GM15510 (cell line): ENCODE results near the gene GSTT2.

Experiments used
- POLR2A ChIP-seq: IDR thresholded peaks from 3 replicates; pipeline ENCODE4 v1.6.1; 2011; ENCODE audit warnings: borderline replicate concordance; ENCODE audit not compliant: insufficient read length; ENCODE audit errors: extremely low read depth

Gene GSTT2

DNA sequence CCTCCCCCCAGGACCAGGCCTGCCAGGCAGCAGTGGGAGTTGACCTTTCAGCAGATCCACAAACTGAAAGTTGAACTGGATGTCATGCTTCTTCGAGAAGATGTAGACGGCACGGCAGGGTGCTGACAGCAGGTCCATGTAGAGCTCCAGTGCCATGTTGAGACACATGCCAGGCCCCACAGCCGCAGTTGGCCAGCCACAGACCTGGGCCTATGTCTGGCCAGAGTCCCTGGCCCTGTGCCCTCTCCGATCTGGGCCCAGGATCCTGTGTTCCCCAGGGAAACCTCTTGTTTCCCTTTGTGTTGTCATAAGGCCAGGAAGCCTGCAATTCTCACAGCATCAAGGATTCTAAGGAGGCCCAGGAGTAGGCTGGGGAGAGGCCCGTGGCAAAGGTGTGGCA lies 25.3 kb downstream of the GSTT2 start, which contains the start of gene GSTT4:
TSS of gene GSTT4 (minus strand) at position 253 of the 400 bp plus-strand sequence. CDS start at position 156, 97 bp downstream.
- no peak for TF ChIP-seq POLR2A

DNA sequence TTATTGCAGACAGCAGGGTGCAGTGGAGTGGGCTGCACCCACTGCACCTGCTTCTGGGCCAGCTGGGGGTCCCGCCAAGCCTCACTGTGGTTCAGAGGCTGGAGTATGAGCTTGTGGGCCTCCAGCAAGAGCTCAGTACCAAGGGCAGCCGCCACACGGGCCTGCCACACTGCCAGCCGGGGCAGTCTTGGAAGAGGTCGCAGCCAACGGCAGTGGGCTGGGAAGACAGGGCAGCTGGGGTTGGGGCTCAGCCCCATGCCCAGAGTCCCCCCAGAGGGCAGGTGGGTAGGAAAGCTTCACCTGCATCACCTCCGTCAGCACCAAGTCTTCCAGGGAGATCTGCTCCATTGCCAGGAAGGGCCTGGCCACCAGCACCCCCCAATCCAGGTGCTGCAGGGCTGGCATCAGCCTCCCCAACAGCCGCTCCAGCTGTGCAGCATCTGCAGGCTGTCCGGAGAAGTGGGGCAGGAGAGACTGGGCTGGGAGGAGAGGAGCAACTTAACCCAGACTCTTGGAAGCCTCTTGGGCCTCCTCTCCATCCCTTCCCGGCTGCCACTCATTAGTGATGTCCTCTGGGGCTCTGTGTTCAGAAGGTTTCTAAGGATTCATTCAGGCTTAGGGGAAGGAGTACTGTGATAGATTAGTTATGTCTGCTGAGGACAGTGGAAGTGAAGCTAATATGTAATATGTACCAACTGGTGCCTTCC lies 26.4 kb downstream of the GSTT2 start:
- no peak for TF ChIP-seq POLR2A

DNA sequence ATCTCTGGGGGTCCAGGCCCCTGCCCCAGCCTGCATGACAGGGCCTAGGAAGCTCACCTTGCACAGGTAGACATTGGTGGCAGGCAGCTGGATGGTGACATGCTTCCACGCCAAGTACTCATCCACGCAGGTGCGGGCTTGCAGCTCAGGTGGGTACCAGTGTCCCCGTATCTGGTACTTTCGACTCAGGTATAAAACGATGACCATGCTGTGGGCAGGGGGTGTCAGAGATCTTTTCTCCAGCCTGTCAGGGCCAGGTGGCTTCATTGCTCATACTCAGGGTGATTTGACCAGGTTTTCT lies 26.9 kb downstream of the GSTT2 start:
- TF ChIP-seq POLR2A: no peak

DNA sequence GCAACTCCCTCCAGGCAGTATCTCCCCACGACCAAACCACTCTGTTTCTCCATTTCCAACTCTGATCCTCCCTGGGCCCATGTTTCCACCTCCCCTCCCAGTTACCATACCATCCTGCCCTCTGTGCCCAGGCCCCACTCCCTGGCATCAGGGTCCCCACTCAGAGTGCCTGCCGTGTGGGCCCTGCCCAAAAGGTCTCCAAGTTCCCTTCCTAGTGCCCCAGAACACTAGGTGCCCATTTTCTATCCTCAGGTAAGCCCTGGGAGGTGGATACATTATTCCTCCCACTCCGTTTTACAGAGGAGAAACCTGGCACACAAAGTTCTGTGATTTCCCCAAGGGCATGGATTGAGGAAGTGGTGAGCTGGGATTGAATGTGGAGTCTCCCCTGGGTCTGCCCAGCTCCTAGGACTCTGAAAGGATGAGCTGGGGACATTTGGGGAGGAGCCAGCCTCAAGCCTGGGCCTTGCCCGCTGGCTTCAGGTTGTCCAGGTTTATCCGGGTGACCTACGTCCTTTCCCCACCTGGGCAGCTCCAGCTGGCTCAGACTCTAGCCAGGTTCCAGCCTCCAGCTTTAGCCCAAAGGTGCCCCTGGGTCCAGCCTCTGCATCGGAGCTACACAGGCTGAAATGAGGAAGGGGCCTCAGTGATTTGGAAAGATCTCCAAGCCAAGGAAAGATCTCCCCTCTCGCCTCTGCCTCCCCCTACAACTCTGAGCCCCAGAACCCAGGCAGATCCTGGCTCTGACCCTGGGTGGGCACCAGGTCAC lies 27.5 kb downstream of the GSTT2 start:
- TF ChIP-seq POLR2A: no peak

DNA sequence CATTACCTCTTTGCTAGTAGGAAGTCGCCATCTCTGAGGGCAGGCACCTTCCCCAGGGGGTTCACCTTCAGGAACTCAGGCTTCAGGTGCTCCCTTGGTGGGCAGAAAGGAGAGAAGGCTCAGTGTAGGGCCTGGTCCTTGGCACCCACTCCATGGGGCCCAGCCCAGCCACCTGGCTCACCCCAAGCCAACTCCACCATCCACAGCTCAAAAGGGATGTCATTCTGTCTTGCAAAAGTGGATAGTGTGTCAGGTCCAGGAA lies 28.0 kb downstream of the GSTT2 start:
- no peak for TF ChIP-seq POLR2A

DNA sequence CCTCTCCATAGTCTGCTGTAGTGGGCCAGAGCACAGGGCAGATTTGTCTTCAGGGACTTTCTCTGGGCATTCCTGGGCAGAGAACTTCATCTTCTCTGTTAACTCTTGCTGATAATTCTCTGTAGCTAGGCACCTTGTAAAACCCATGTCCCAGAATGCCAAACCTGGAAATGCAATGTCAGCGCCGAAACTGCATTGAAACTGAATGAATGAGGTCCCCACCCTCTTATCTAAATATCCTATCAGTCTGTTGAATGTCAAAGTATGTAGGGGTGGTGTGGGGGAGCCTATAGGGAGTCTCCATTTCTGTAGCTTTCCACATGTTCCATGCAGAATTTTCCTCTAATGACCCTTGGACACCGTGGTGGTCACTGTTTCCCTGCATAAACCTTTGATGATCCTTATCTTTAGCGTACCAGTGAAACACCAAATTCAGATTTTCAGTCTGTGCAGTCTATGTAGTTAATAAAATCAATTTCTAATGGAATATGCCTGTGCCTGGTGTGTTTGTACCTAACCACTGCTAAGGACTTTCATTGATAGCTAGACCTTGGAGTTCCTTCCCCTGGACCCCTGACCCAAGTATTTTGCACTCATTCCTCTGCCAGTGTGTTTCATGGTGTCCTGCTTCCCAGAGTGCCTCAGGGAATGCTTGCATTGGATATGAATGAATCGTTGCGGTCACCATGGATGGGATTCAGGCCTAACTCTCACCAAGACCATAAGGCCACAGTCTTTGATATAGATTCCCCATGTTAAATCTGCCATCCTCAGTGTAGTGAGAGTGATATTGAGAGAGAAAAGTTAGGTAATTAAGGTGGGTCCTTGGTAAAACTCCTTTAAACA lies 28.7 kb downstream of the GSTT2 start:
- TF ChIP-seq POLR2A: no peak

DNA sequence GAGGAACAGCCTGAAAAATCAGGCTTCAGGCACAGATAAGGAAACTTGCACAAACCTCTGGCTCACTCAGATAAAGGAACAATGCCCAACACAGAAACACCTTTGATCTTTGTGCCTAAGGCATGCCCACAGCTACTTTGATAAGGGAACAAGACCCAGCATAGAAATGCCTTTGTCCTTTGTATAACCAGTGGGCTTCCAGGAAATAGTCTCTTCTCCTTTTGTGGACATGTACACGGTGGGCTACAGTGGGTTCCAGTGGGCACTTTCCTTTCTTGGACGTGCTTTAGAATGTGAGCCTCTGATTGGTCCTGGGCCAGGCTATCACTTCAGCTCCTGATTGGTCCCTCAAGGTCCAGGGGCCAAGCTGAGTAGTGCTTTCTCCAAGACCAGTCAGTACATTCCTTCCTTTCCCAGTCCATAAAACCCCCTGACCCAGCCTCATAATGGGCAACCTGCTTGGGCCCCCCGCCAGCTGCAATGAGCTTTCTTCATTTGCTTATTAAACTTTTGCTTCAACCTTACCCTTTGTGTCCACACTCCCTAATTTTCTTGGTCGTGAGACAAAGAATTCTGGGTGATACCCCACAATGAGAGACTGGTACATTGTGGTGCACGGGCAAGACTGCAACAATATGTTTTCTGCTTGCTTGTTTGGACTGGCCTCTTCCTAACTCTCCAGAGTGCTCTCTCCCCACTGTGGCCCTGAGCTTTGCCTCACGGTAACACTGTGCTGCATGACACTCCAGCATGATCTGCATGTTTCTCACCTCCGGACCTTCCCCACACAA lies 29.5 kb downstream of the GSTT2 start:
- TF ChIP-seq POLR2A: no peak

DNA sequence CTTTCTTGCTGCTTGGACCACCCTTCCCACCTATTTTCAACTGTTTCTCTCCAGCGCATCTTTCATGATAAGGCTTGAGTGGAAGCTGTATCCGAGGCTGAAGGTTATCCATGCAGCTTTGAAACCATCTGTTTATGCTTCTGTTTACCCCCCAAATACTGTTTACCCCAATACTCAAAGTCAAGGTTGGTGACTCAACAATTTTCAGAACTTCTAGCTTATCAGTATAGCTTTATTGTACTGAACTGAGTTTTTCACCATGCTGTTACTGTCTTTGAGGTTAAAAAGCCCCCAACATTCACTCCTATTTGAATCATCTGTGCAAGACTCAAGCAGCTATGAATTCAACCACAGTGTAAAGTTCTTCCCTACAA lies 30.1 kb downstream of the GSTT2 start:
- no peak for TF ChIP-seq POLR2A

DNA sequence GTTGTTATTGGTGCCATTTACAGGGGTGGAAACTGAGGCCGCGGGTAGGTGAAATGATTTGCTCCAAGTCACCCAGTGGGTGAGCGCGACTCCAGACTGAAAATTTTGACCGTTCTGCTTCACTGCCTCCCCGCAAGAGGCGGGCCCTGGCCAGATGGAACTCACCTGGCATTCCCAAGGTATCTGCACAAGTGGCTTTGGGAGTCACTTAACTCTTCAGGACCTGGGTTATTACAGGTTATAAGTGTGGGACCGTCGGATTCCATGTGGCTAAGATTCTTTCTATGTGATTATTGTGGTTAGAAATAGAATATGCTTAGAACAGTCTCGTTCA lies 31.8 kb downstream of the GSTT2 start:
- no peak for TF ChIP-seq POLR2A

DNA sequence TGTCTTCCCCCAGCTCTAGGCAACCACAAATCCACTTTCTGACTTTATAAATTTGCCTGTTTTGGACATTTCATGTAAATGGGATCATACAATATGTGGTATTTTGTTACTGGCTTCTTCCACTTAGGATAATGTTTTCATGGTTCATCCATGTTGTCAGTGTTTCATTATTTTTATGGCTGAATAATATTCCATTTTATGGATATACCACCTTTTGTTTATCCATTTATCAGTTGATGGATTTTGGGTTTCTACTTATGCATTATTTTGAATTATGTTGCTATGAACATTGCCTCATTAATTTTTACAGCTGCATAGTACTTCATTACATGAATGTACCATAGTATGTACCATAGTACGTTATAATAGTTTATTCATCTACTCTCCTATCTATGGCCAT lies 36.2 kb downstream of the GSTT2 start:
- TF ChIP-seq POLR2A: no peak

DNA sequence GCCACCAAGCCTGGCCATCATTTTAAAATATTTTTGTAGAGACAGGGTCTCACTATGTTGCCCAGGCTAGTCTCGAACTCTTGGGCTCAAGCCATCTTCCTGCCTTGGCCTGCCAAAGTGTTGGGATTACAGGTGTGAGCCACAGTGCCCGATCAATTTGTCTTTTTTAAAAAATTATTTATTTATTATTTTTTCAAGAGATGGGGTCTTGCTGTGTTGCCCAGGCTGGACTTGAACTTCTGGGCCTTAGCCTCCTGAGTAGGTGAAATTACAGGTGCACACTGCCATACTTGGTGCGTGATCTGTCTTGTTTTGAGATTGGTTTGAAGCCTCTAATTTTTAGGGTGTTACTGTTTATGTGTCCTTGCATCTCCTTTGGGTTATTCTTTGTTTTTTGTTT lies 41.4 kb downstream of the GSTT2 start:
- no peak for TF ChIP-seq POLR2A

DNA sequence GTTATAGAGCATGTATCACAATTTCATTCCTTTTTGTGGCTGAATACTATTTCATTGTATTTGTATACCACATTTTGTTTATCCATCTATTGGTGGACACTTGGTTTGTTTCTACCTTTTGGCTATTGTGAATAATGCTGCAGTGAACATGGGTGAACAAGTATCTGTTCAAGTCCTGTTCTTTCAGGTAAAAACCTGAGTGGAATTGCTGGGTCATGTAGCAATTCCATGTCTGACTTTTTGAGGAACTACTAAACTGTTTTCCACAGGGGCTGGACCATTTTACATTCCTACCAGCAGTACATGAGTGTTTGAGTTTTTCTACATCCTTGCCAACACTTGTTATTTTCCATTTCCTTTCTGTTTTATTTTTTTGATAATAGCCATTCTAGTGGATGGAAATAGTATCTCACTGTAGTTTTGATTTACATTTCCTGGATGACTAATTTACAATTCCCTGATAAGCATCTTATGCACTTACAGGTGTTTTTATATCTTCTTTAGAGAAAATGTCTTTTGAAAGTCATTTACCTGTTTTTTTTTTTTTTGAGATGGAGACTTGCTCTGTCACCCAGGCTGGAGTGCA lies 43.4 kb downstream of the GSTT2 start:
- no peak for TF ChIP-seq POLR2A

DNA sequence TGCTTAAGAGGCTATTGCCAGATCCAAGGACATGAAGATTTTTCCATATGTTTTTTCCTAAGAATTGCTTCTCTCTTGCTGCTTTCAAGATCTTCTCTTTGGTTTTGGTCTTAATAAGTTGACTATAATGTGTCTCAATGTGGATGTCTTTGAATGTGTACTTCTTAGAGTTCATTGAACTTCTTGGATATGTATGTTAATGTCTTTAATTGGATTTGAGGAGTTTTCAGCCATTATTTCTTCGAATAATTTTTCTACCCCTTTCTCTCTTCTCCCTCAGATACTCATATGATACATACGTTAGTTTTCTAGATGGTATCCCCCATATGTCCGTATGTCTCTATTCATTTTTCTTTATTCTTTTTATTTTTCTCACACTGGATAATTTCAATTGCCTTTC lies 44.4 kb downstream of the GSTT2 start:
- TF ChIP-seq POLR2A: no peak

DNA sequence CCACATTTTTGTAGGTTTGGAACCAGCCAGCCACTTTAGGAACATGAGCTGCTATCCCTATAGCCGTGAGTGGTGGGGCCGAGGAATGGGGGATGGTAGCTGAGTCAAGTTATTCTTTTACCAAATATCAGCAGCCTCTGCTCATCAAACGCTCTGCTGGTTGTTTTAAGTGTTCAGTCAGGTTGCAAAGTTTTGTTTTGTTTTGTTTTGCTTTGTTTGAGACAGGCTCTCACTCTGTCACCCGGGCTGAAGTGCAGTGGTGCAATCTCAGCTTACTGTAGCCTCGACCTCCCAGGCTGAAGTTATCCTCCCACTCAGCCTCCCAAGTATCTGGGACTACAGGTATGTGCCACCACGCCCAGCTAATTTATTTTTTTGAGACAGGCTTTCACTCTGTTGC lies 45.5 kb downstream of the GSTT2 start:
- no peak for TF ChIP-seq POLR2A

DNA sequence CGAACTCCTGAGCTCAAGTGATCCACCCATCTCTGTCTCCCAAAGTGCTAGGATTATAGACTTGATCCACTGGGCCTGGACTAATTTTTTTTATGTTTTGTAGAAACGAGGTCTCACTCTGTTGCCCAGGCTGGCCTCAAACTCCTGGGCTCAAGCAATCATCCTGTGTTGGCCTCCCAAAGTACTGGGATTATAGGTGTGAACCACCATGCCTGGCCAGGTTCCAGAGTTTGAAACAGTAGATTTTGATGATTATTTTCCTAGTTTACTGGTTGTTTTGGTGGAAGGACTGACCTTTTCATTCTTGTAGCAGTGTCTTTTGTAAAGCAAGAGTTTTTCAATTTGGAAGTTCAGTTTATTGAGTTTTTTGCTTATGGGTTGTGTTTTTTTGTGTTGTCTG lies 46.1 kb downstream of the GSTT2 start:
- TF ChIP-seq POLR2A: no peak

DNA sequence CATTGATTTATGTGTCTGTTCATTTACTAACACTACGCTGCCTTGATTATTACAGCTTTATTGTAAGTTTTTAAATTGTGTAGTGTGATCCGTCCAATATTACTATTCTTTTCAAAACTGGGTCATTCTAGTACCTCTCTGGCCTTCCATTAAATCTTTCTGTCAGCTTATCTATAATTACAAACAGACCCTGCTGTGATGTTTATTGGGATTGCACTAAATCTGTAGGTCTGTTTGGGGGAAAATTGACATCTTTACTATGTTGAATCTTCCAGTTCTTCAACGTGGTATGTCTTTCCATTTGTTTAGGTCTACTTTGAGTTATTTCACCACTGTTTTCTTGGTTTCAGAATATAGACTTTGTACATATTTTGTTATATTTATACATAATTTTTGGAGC lies 46.8 kb downstream of the GSTT2 start:
- no peak for TF ChIP-seq POLR2A
